Lower leg skin (tissue), 3 donors: ENCODE measurements around the gene ENDOD1.

Source experiments
- CTCF ChIP-seq, 3 donors: fragments of 450-650 bp; IDR thresholded peaks; one replicate each; pipeline ENCODE4 v1.5.1; 2016; ENCODE audit warnings: antibody characterized with exemption in 3 of 3, mild to moderate bottlenecking in 3 of 3, moderate library complexity in 2 of 3
- POLR2A ChIP-seq, 2 donors: fragments of 450-650 bp; IDR thresholded peaks; one replicate each; pipeline ENCODE4 v1.6.1; 2016 to 2017; ENCODE audit warnings: antibody characterized with exemption in 2 of 2, mild to moderate bottlenecking in 1 of 2, moderate library complexity in 1 of 2

- TF ChIP-seq CTCF (IDR thresholded peaks at IDR 0.05): no peak
- TF ChIP-seq POLR2A (IDR thresholded peaks at IDR 0.05): no peak
These were observed 52.8 kb downstream of the ENDOD1 start for GRCh38 chr11:95142431-95142830.
